Suppressor macrophage treated with lipopolysaccharide for 1 hour (primary cell): ENCODE results near the gene CAMK2A.
"Not testable (repeated sequence)": the region's sequence is repeated elsewhere in the genome, so short reads cannot be mapped to it uniquely, and the experiment has no call there.

ENCODE experiments used
- DNase-seq, 3 donors: peaks; one replicate each; pipeline ENCODE4 v3.0.0-alpha.2; 2020 to 2022

CAMK2A gene

DNA sequence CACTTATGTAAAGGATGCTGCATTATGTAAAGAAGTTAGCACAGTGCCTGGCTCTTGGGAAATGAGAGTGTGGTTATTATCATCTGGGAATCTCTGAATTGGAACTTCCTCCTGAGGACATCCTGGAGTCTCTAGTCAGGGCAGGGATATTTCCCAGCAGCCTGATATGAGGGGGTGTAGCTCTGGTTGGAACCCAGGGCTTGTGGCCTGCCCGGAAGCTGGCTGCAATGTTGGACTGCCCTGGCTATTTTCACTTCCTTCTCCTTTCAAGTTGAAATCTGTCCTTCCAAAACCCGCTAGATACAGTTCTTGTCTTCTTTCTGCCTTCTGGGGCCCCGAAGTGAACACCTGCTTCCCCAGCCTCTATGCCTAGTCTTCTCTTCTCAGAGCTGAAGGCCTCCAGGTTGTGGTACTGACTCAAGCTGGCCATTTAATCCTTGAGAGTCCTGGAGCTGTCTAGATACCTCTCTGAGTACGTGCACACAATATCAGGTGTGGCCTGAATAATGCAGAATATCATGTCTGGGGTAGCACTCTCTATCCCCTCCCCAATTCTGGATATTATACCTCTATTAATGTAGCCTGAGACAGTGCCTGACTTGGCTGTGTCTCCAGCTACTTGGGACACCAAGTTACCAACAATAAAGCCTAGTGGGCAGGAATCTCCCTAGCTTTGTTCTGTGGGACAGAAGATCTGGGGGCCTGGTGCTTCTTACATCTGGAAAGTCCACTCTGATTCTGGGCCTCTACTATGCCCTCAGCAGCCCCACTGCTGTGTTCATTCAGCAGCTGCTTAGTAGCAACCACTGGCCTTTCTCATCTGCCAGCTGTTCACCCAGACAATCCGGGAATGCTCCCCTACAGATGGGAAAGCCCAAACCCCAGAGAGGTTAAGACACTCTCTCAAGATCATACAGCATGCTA is 54.7 kb downstream of the CAMK2A start:
- peak; percentile 92 to 95 (median 93) for DNase-seq

DNA sequence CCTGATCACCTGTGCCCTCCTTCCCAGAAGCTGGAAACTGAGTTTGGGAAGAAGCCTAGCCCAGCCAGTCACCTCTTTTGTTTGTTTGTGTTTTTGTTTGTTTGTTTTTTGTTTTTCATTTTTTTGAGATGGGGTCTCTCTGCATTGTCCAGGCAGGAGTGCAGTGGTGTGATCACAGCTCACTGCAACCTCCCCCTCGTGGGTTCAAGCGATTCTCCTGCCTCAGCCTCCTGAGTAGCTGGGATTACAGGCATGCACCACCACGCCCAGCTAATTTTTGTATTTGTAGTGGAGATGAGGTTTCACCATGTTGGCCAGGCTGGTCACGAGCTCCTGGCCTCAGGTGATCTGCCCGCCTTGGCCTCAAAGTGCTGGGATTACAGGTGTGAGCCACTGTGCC is 55.9 kb downstream of the CAMK2A start:
- not testable (repeated sequence) for DNase-seq

DNA sequence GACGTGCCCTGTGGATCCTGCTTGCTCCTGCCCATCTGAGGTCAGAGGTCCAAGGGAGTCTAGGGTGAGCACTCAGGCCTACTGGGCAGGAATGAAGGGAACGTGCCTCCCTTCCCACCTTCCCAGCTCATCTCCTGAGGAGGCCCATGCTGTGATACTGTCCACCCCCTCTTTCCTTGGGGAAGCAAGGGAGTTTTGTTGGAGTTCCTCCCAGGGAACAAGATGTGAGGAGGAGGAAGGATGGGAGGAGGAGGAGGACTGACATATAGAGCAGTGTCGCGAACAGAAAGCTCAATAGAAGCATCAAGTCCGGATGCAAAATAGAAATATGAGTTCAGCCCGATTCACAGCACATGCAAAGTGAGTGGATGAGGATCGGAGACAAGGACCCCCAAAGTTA is 58.7 kb downstream of the CAMK2A start:
- no peak for DNase-seq

DNA sequence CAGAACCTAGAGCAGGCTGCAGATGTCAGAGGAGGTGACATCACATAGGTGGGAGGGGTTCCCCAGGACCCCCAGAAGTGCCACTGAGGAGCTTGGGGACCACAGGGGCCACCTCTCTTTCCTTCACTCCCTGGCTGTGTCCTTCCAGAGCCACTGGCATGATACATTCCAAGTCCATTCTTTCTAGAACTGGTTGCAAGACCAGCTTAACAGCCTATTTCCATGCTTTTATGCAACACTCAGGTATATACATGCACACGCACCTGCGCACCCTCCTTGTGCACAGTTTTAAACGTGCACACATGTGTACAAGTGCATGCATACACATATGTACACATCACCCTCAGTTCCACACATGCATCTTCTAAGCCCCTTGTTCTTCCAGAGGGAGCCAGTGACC is 60.0 kb downstream of the CAMK2A start:
- DNase-seq: no peak

DNA sequence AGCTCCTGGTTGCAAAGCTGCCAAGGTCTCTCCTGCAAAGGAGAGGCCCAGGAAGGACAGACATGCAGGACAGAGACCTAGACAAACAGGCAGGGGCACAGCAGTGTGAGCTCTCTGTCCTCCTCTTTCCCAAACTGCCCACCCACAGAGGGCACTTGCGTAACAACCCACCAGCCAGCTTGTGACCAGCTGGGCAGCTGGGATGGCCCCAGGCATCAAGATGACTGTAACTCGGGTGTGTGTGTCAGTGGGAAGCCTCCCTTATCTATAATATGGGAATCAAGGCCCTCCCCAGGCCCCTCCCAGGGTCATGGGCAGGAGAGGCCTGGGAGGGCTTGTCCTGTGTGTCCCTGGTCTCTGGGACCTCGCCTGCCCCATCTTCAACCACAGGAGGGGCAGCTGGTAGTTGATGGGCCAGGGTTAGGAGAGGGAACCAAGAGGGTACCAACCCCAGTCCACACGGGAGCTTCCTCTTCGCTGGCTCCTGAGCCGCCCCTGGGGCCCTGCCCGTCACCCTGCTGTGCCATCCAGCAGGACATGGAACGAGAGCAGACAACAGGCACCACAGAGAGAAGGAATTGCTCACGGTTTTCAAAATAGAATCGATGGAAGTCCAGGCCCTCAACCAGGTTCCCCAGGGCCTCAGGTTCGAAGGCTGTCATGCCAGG is 61.8 kb downstream of the CAMK2A start:
- peak; percentile 71 to 85 (median 75) for DNase-seq

DNA sequence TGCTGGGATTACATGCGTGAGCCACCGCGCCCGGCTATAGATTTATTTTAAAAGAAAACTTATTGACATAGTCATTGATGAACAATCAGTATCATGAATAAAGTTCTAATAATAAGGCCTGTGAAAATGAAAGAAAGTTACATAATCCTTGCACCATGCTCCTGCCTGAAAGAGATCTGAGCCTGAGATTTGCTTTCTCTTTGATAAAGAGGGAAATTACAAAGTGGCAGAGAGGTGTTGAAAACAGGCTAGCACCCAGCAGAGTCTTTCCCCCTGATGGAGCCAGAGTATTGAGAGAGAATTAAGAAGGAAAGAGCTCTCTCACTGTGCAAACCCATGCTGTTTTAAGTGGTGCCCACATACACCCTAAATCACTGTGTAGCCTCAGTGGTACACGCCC is 62.5 kb downstream of the CAMK2A start:
- DNase-seq: peak; percentile 22 to 54 (median 51)

DNA sequence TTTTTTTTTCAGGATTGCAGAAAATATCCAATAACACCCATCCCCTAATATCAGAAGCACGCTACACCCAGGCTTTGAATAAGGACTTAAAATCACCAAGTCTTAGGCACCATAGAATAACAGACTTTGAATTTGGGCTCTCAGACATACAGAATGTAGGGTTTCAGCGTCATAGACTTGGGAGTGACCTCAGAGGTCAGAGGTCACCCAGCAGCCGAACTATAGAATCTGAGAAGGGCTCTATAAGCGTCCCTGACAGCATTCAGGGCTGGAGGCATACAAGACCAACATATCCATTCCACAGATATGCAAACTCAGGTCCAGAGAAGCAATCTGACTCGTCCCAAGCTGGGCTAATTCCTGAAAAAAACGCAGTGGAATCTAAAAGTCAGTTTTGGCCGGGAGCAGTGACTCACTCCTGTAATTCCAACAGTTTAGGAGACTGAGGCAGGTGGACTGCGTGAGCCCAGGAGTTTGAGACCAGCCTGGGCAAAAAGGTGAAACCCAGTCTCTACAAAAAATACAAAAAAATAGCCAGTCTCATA is 65.0 kb downstream of the CAMK2A start:
- DNase-seq: no peak

DNA sequence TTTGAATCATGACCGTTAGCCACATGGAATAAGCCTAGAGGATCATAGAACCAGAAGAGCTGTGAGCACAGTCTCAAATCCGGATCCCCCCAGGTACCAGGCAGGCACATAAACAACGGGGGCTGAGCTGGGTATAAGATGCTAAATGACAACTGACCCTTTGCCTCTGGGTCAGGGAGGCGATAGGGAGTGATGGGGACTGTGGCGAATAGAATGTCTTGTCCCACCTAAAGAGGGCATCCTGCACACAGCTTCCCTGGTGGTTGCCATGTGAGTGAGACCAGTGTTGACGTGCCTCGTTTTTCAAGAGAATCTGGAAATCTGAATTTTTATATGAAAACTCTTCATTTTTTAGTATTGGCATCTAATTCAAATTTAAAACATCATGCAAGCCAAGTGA is 66.1 kb downstream of the CAMK2A start:
- no peak for DNase-seq

DNA sequence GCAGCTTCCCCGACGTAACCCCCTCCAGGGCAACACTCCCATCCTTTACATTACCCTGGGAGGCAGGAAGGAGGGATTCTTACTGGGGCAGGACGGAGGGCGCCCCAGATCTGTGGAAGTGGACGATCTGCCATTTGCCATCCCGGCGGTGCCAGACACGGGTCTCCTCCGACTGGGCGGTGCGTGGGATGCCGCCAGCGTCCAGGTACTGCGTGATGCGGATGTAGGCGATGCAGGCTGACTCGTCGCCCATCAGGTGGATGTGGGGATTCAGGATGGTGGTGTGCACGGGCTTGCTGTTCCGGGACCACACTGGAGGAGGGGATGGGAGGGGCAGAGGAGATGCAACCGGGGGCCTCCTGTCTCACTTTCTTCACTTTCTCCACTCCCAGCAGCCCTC is 66.7 kb downstream of the CAMK2A start:
- DNase-seq: no peak

DNA sequence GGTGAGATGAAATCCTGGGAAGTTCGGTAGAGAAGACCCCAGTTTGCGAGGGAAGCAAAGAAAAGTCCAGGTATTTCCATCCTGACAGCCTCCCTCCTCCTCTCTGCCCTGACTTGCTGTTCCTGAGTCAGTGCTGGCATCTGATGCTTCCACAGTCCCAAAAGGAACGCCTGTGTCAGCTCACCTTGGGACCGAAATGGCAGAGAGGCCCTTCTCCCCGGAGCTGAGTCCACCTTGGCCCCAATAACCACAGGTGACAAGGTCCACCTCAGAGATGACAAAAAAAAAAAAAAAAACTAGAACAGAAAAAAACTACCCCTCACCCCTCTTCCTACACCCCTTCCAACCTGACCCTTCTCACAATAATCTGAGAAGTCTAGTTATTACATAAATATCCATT is 68.1 kb downstream of the CAMK2A start:
- DNase-seq: no peak

DNA sequence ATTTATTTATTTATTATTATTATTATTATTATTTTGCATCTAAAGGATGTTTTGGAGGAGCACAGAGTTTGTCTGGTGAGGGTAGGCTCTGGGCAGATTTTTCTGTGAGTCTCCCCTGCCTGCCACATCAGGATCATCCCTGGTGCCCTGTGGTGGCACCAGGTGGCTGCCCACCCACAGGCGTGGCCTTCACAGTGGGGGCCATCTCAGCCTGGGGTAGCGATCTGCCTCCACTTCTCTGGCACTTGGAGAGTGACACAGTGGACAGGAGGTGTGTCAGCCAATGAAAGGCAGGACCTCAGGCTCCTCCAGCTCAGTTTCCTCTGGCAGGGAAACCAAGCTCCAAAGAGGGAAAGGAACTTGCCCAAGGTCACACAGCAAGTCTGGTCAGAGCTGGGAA is 69.7 kb downstream of the CAMK2A start:
- DNase-seq: no peak

DNA sequence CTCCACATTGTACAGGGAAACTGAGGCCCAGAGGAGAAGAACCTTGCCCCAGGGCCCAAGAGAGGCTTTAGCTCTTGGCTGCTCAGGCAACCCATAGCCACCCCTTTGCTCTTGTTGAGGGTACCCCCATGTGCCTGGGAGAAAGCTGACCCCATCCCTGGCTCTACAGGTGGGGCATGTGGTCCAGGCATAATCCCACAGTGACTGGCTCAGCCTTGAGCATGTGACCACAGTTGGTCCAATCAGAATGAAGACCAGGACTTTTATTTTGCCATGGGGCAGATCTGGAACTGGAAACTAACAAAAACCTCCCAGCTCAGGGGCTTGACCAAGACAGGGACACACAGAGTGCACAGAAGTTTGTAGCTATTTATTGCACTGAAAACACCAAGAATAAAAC is 70.4 kb downstream of the CAMK2A start:
- DNase-seq: no peak

DNA sequence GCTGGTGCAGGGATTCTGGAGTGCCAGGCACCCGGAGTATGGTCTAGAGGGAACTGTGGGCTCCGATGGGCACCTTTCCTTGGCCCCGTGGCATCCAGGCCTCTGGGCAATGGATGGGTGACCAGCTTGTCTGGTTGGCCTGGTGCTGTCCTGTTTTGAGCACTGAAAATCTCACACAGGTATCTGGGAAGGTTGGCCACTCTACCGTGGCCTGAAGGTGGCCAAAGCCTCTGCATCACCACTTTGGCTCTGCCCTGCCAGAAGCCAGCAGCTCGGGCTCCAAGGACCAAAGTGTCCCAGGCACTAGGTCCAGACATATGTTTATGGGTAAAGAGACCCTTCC is 70.9 kb downstream of the CAMK2A start:
- DNase-seq: no peak

DNA sequence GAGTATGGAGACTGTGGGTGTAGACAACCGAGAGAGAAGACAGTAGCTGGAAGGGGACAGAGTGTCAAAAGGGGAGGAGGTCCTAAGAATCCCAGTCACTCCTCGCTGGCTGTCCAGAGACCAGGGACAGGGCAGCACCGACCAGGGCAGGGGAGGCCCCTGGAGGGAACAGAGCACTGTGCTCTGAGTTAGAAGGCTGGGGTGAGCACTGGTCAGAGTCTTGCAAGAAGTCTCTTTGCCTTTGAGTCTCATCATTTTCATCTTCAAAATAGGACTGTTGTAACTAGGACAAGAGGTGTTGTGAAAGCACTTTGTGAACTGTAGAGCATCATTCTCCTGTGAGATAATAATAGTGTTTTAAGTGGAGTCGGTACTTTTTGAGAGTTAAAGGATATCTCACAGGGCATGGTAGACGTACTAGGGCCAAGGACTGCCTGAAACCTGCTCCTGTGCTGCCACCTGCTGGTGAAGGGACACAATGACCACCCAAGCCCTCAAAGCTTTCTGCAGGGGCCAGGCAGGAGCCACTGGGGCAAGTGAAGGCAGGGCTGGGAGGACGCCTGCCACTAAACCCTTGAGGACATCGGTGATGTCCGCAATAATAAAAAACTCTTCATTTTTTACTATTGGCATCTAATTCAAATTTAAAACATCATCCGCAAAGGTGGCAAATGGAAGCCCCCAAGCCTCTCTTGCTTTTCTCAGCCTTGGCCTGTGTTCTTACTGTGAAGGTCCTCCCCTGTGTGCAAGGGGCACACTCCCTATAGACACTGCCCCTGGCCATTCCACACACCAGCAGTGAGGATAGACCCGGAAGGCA is 71.5 kb downstream of the CAMK2A start:
- peak; percentile 88 to 92 (median 89) for DNase-seq

DNA sequence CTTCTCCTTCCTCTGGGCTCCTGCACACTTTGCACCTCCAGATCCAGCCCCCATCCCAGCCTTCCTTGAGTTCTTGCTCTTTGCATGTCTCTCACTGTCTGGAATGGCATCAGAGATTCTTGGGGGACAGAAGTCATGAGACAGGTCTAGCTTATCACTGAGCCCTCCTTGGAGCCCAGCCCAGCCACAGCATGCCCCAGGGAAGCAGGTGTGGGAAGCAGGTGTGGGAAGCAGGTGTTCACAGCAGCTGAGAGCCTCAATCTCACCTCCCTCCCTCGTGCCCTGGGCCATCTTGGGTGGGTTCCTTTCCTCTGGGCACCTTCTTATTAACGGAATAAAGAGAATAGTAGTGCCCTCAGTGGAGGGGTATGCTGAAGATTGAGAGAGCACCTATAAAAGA is 72.5 kb downstream of the CAMK2A start:
- DNase-seq: no peak

DNA sequence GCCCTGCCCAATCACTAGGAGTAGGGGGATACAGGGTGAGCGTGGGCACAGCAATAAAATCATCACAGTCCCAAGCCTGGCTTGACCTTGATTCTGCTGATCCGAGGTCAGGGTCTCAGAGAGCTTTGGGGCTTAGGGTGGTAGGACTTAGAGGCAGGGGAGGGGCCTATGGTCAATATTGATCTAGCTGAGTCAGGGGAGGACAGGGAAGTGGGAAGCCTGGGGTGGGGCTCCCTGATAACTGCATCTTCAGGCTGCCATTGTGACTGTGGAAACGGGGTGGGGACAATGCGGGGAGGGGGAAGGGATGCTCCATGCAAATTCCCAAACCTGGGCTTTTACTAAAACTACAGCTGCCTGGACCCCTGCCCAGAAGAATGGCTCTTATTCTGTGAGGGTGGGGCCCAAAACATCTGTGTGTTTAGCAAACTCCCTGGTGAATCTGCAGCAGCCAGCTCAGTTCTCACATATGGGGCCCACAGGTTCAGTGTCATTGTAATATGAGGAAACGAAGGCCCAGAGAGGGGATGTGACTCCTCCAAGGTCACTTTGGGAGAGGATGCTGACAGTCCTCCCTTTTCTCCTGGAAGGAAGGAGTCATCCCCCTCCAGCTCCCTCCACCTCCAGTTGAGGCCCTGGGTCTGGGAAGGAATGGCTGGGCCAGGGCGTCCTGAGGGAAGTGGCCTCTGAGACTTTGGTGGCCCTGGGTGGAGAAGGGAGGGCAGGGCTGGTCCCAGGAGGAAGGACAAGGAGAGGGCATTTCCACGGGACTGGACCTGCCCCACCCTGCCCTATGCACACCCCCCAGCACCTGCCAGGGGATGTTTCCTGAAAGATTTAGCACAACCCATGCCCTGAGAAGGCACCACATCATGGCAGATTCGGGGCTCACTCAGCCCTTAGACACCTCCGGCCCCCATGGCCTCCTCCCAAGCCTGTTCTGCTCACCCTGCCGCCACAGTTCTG is 73.3 kb downstream of the CAMK2A start:
- DNase-seq: no peak

DNA sequence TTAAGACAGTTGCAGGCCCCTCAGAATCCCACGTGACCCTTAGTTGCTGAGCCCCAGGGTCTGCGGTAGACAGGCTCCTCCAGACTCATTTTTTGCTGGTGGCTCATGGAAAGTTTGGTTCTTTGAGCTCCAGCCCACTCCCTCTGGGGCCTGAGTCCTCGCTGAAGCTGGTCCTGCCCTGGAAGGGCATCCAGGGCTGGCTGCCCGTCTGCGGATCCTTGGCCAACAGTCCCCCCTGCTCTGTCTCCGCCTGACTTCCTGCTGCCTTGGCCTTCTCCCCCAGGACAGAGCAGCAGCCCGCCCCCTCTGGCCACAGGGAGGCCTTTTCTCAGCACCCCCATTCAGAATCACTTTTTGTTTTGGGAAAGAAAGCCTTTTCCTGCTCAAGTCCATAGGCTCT is 75.3 kb downstream of the CAMK2A start:
- no peak for DNase-seq

DNA sequence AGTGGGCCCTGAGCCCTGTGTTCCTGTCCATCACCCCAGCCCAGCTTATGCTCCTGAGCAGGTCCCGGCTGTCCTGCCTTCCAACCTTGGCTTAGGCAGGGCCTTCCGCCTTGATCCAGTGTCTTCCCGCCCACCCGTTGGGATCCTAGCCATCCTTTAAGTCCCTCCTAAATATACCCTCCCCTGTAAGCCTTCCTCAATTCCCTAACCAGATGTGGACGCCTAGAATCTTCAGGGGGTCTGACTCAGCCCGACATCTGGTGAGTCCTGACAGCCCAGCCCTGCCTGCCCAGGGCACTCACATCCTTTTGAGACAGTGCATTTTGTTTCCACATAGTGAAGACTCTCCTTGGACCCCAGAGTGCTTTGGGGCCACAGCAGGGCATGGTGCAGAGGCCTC is 76.0 kb downstream of the CAMK2A start:
- no peak for DNase-seq

DNA sequence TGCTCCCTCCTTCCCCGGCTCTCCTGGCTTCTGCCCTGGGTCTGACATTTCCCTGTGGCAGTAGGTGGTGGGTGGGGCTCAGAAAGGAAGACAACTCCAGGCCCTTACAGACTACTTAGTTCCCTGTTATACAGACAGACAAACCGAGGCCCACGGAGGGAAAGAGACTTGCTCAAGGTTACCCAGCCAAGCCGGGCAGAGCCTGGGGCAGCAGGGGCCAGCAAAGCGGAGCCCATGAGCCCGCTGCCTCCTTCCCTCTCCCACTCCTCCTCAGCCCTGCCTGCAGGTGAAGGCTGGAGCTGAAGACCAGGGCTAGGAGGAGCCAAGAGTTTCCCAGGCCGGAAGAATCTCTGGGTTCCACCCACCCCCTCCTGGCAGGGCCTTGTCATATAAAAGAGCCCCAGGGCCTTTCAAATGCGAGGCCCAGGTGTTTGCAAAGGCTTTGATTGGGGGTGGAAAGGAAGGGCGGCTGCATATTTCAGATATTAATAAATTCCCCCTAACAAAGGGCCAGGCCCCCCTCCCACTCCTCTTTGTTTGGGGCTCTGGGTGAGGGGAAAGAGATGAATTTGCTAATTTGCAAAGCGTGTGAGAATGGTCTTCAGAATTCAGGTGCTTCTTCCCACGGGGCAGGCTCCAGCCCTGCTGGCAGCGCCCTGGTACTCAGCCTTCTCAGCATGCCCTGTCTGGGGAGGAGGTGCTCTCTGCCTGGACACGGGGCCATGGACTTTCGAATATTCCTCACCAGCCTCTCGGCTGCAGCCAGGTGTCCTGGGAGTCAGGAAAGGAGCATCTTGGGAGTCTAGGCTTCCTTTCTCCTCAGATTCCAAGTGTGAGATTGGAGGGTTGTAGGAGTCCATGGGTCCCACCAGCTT is 78.2 kb downstream of the CAMK2A start:
- DNase-seq: peak in 1 of 3 donors; percentile 28

DNA sequence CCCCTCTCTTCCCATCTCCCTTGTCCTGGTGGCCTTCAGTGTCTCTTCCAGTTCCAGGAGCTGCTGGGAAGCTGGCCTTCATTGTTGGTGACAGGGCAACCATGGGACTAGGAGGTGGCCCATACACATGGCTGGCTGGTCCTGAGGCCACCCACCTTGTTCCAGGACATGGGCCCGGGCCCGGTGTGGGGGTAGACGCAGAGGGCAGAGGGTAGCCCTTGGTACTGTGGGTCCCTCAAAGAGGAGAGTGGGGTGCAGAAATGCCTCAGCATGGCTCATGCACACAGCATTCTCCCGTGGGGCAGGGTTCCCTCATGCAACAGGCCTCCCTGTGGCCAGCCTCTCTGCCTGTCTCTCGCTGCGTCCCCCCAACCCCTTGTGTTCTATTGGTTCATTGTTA is 78.9 kb downstream of the CAMK2A start:
- DNase-seq: no peak

DNA sequence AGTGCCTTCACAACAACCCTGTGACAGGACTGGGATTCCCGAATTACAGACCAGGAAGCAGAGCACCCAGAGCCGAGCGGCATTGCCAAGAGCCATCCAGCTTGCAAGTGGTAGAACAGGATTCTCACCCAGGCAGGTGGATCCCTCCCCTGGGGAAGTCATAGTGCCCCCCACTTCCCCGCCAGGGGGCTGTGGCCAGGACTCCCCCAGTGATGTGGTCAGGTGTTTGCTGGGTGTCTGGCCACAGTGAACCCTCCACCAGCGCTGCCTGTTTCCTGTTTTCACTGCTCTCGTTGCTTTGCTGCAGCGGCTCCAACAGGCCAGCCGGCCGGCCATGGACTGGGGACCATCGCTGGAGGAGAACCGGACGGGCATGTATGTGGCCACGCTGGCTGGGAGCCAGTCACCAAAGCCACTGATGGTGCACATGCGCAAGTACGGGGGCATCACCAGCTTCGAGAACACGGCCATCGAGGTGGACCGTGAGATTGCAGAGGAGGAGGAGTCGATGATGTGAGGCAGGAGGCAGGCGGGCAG is 80.4 kb downstream of the CAMK2A start:
- DNase-seq: peak; percentile 90 to 91 (median 91)
